Hepatocyte (in vitro differentiated cells): ENCODE measurements around the gene EXOC6. TPM values are rescaled to one million over a fixed set of nuclear protein-coding genes. Genes with fewer than 3 reads are reported as not detected.

Source experiments
- DNase-seq: peaks from one replicate; pipeline ENCODE4 v3.0.0-alpha.2; 2016; ENCODE audit warnings: low spot score
- H2AFZ ChIP-seq: fragments of 200-600 bp; sonication (generic); 2 replicates; pipeline ENCODE4 v1.6.0; 2016; ENCODE audit warnings: antibody characterized with exemption, mild to moderate bottlenecking
- H3K27ac ChIP-seq: fragments of 200-600 bp; sonication (generic); 2 replicates; pipeline ENCODE4 v1.5.1; 2016; ENCODE audit warnings: mild to moderate bottlenecking
- H3K27me3 ChIP-seq: fragments of 200-600 bp; sonication (generic); 2 replicates; pipeline ENCODE4 v1.6.1; 2016
- H3K36me3 ChIP-seq: fragments of 200-600 bp; sonication (generic); replicated peaks from 2 replicates; pipeline ENCODE4 v1.5.1; 2016; ENCODE audit warnings: low read depth; ENCODE audit not compliant: insufficient read depth
- H3K4me1 ChIP-seq: fragments of 200-600 bp; sonication (generic); 2 replicates; pipeline ENCODE4 v1.5.1; 2016; ENCODE audit warnings: mild to moderate bottlenecking, moderate library complexity; ENCODE audit not compliant: insufficient read depth
- H3K4me2 ChIP-seq: fragments of 200-600 bp; sonication (generic); 2 replicates; pipeline ENCODE4 v1.6.0; 2016
- H3K4me3 ChIP-seq: fragments of 200-600 bp; sonication (generic); 2 replicates; pipeline ENCODE4 v1.5.1; 2016; ENCODE audit warnings: mild to moderate bottlenecking
- H3K79me2 ChIP-seq: fragments of 200-600 bp; sonication (generic); 2 replicates; pipeline ENCODE4 v1.6.0; 2017; ENCODE audit warnings: mild to moderate bottlenecking
- H3K9me2 ChIP-seq: fragments of 200-600 bp; sonication (generic); replicated peaks from 2 replicates; pipeline ENCODE4 v1.6.0; 2017; ENCODE audit warnings: mild to moderate bottlenecking; ENCODE audit not compliant: insufficient read depth
- H3K9me3 ChIP-seq: fragments of 200-600 bp; sonication (generic); 2 replicates; pipeline ENCODE4 v1.5.1; 2016; ENCODE audit warnings: low read depth, mild to moderate bottlenecking
- H4K20me1 ChIP-seq: fragments of 200-600 bp; sonication (generic); 2 replicates; pipeline ENCODE4 v1.6.0; 2016; ENCODE audit warnings: mild to moderate bottlenecking; ENCODE audit not compliant: insufficient read depth, poor library complexity, severe bottlenecking
- EZH2 ChIP-seq: fragments of 200-600 bp; sonication (generic); IDR thresholded peaks from 2 replicates; pipeline ENCODE4 v1.6.1; 2016; ENCODE audit warnings: antibody characterized with exemption, mild to moderate bottlenecking, borderline replicate concordance
- EZH2phosphoT487 ChIP-seq: fragments of 200-600 bp; sonication (generic); IDR thresholded peaks from one replicate; pipeline ENCODE4 v1.6.1; 2018; ENCODE audit warnings: antibody characterized with exemption, mild to moderate bottlenecking, low read depth, moderate library complexity; ENCODE audit not compliant: unreplicated experiment, severe bottlenecking
- WGBS: methylation state at CpG from one replicate; pipeline ENCODE4 v1.1.6; 2016; ENCODE audit warnings: low lambda C conversion rate; ENCODE audit errors: missing lambda C conversion rate; 5-methylcytosine and 5-hydroxymethylcytosine counted together
- polyA plus RNA-seq: library from polyadenylated mRNA; unstranded; fragments of >200 nt; fragmentation: Nextera tagmentation; extraction: Ambion mirVana; gene quantifications from 2 replicates; pipeline ENCODE4 v1.2.1, GENCODE V29; 2016
- total RNA-seq: library from RNA; depleted of rRNA; stranded (reverse); fragments of >200 nt; gene quantifications from 2 replicates; pipeline ENCODE4 v1.2.3, GENCODE V29; 2014
- TF ChIP-seq, protein P1 (sequence below): fragments of 200-600 bp; sonication (generic); IDR thresholded peaks from 2 replicates; pipeline ENCODE4 v1.5.1; 2016; ENCODE audit warnings: antibody characterized with exemption, mild to moderate bottlenecking; ENCODE audit not compliant: poor library complexity

Gene EXOC6
- total and polyA plus RNA-seq, 2 experiments from 2014 or later, result 5.8 to 11.7 TPM

- H3K4me3 ChIP-seq, result no peak overlapping the region
- H3K9me2 ChIP-seq, result no peaks in the 10 kb centered on the region
- H4K20me1 ChIP-seq, result no peaks in the 10 kb centered on the region
- DNase-seq, result no peak
- WGBS, result 88% methylated on average over 2 of the region's 2 CpGs
- H3K79me2 ChIP-seq, result peaks cover 33% of the 10 kb centered on the region
- no peaks in the 10 kb centered on the region for H3K9me3 ChIP-seq
- no peaks in the 10 kb centered on the region for H3K4me1 ChIP-seq
- no peak overlapping the region for H3K27ac ChIP-seq
- no peaks in the 10 kb centered on the region for H3K27me3 ChIP-seq
- TF ChIP-seq EZH2phosphoT487 (no peak), EZH2 (no peak)
- TF ChIP-seq, protein P1, sequence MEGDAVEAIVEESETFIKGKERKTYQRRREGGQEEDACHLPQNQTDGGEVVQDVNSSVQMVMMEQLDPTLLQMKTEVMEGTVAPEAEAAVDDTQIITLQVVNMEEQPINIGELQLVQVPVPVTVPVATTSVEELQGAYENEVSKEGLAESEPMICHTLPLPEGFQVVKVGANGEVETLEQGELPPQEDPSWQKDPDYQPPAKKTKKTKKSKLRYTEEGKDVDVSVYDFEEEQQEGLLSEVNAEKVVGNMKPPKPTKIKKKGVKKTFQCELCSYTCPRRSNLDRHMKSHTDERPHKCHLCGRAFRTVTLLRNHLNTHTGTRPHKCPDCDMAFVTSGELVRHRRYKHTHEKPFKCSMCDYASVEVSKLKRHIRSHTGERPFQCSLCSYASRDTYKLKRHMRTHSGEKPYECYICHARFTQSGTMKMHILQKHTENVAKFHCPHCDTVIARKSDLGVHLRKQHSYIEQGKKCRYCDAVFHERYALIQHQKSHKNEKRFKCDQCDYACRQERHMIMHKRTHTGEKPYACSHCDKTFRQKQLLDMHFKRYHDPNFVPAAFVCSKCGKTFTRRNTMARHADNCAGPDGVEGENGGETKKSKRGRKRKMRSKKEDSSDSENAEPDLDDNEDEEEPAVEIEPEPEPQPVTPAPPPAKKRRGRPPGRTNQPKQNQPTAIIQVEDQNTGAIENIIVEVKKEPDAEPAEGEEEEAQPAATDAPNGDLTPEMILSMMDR, result no peak
- H2AFZ ChIP-seq, result no peak overlapping the region
- no peak overlapping the region for H3K4me2 ChIP-seq
- no peaks in the 10 kb centered on the region for H3K36me3 ChIP-seq
Measured at GRCh38 chr10:92850185-92850584, 1.9 kb downstream of the EXOC6 start.

DNA sequence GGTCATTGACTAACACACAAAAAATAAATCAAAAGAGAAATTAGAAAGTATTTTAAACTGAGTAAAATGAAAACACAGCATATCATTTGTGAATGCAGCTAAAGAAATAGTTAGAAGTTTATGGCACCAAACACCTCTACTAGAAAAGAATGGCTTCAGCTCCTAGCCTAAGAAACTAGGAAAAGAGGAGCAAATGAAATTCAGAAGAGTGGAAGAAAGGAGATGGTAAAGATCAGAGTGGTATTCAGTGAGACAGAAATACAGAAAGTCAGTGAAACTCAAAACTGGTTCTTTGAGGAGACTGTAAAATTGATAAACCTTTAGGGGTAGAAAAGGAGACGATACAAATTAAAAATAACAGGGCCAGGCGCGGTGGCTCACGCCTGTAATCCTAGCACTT, 2.7 kb downstream of the EXOC6 start:
- H3K27me3 ChIP-seq, result no peaks in the 10 kb centered on the region
- H3K27ac ChIP-seq, result no peak overlapping the region
- H4K20me1 ChIP-seq, result no peaks in the 10 kb centered on the region
- H2AFZ ChIP-seq, result no peak overlapping the region
- no peaks in the 10 kb centered on the region for H3K36me3 ChIP-seq
- WGBS, result 100% methylated on average over 4 of the region's 4 CpGs
- no peak for TF ChIP-seq EZH2
- TF ChIP-seq, protein P1, result no peak
- TF ChIP-seq EZH2phosphoT487, result no peak
- H3K9me3 ChIP-seq, result no peaks in the 10 kb centered on the region
- H3K4me3 ChIP-seq, result no peak overlapping the region
- no peaks in the 10 kb centered on the region for H3K9me2 ChIP-seq
- DNase-seq, result no peak
- H3K79me2 ChIP-seq, result peaks cover 36% of the 10 kb centered on the region
- no peaks in the 10 kb centered on the region for H3K4me1 ChIP-seq
- H3K4me2 ChIP-seq, result no peak overlapping the region

DNA sequence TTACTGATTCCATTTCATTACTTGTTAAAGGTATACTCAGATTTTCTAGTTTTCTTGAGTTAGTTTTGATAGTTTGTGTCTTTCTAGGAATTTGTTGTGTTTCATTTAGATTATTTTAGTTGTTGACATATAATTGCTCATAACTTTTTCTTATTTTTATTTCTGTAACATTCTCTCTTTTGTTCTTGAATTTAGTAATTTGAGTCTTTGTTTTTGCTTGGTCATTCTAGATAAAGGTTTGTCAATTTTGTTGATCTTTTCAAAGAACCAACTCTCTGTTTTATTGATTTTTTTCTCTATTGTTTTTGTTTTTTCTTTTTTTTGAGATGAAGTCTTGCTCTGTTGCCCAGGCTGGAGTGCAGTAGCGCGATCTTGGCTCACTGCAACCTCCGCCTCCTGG, 7.2 kb downstream of the EXOC6 start:
- no peak overlapping the region for H3K4me2 ChIP-seq
- H3K9me3 ChIP-seq, result peaks cover 17% of the 10 kb centered on the region
- no peaks in the 10 kb centered on the region for H3K27me3 ChIP-seq
- no peaks in the 10 kb centered on the region for H4K20me1 ChIP-seq
- no peak for DNase-seq
- 100% methylated on average over 3 of the region's 3 CpGs for WGBS
- H3K9me2 ChIP-seq, result no peaks in the 10 kb centered on the region
- no peaks in the 10 kb centered on the region for H3K4me1 ChIP-seq
- no peak overlapping the region for H3K4me3 ChIP-seq
- peaks cover 51% of the 10 kb centered on the region for H3K79me2 ChIP-seq
- no peaks in the 10 kb centered on the region for H3K36me3 ChIP-seq
- no peak overlapping the region for H3K27ac ChIP-seq
- TF ChIP-seq, protein P1, result no peak
- H2AFZ ChIP-seq, result no peak overlapping the region

GRCh38 chr10:92857904-92858514, 9.7 kb downstream of the EXOC6 start:
- Histone ChIP-seq H3K36me3 (no peaks in the 10 kb centered on the region), H2AFZ (no peak overlapping the region), H3K4me3 (no peak overlapping the region), H3K4me1 (no peaks in the 10 kb centered on the region), H3K79me2 (peaks cover 39% of the 10 kb centered on the region), H3K4me2 (no peak overlapping the region), H3K9me2 (no peaks in the 10 kb centered on the region), H3K27me3 (no peaks in the 10 kb centered on the region), H3K9me3 (peaks cover 17% of the 10 kb centered on the region), H3K27ac (no peak overlapping the region), H4K20me1 (no peaks in the 10 kb centered on the region)
- DNase-seq, result no peak
- 94% methylated on average over 4 of the region's 4 CpGs for WGBS
- TF ChIP-seq, protein P1, result no peak
